SU-DHL-6 (cell line): ENCODE measurements around the gene HOXC11.

Experiments
- H2AFZ ChIP-seq: fragments of 200-600 bp; sonication (generic); 2 replicates; pipeline ENCODE4 v1.6.1; 2014; ENCODE audit warnings: low read depth, mild to moderate bottlenecking, moderate library complexity, mixed read lengths, antibody characterized with exemption, low read length; ENCODE audit not compliant: severe bottlenecking
- H3F3A ChIP-seq: fragments of 200-600 bp; shearing (Covaris generic); 2 replicates; pipeline ENCODE4 v1.6.0; 2016; ENCODE audit warnings: antibody characterized with exemption, mild to moderate bottlenecking; ENCODE audit not compliant: insufficient read depth
- H3K27ac ChIP-seq: fragments of 200-600 bp; sonication (generic); 2 replicates; pipeline ENCODE4 v1.5.1; 2016; ENCODE audit warnings: low read depth, mild to moderate bottlenecking, low read length, moderate library complexity, mixed read lengths
- H3K27me3 ChIP-seq: fragments of 200-600 bp; sonication (generic), shearing (Covaris generic); 2 replicates; pipeline ENCODE4 v1.6.0; 2014; ENCODE audit warnings: mild to moderate bottlenecking, low read length
- H3K36me3 ChIP-seq: fragments of 200-600 bp; sonication (generic); 2 replicates; pipeline ENCODE4 v1.6.1; 2014; ENCODE audit warnings: mild to moderate bottlenecking, low read length, mixed read lengths
- H3K4me2 ChIP-seq: fragments of 300-600, 200-600 bp; shearing (Covaris generic), sonication (generic); 2 replicates; pipeline ENCODE4 v1.6.0; 2014; ENCODE audit warnings: low read length, low read depth, mild to moderate bottlenecking; ENCODE audit not compliant: poor library complexity, severe bottlenecking
- H3K4me3 ChIP-seq: fragments of 200-600 bp; sonication (generic); 2 replicates; pipeline ENCODE4 v1.5.1; 2014; ENCODE audit warnings: antibody characterized with exemption, low read length, mild to moderate bottlenecking, mixed read lengths; ENCODE audit not compliant: insufficient read depth, poor library complexity, severe bottlenecking
- H3K79me2 ChIP-seq: fragments of 200-600 bp; sonication (generic); 2 replicates; pipeline ENCODE4 v1.6.1; 2014; ENCODE audit warnings: mild to moderate bottlenecking, low read length, moderate library complexity; ENCODE audit not compliant: insufficient read depth
- H3K9ac ChIP-seq: fragments of 200-600 bp; sonication (generic); 2 replicates; pipeline ENCODE4 v1.7.0; 2014; ENCODE audit warnings: mild to moderate bottlenecking, low read length
- H3K9me2 ChIP-seq: fragments of 200-600 bp; sonication (generic); replicated peaks from 2 replicates; pipeline ENCODE4 v1.6.1; 2014; ENCODE audit warnings: low read length; ENCODE audit not compliant: insufficient read depth
- H3K9me3 ChIP-seq: fragments of 200-600 bp; sonication (generic); 2 replicates; pipeline ENCODE4 v1.6.1; 2014; ENCODE audit warnings: low read length, mixed read lengths; ENCODE audit not compliant: insufficient read depth
- H4K20me1 ChIP-seq: fragments of 200-600 bp; sonication (generic); 2 replicates; pipeline ENCODE4 v1.6.1; 2014; ENCODE audit warnings: low read depth, mild to moderate bottlenecking, antibody characterized with exemption, low read length, moderate library complexity, mixed read lengths
- CTCF ChIP-seq: fragments of 200-600 bp; sonication (generic); IDR thresholded peaks from one replicate; pipeline ENCODE4 v1.5.1; 2017; ENCODE audit warnings: antibody characterized with exemption, mild to moderate bottlenecking, low read length, moderate library complexity; ENCODE audit not compliant: insufficient read depth, poor library complexity, severe bottlenecking
- EZH2phosphoT487 ChIP-seq: fragments of 200-600 bp; sonication (generic), shearing (Covaris generic); conservative IDR thresholded peaks from 2 replicates; pipeline ENCODE4 v1.6.1; 2018; ENCODE audit warnings: mild to moderate bottlenecking, antibody characterized with exemption, low read length, moderate library complexity, mixed read lengths

The HOXC11 gene

GRCh38 chr12:53989227-53990113, 16.5 kb downstream of the HOXC11 start:
- no peak overlapping the region for H3K4me3 ChIP-seq
- H3K9ac ChIP-seq = no peak overlapping the region
- H2AFZ ChIP-seq = no peak overlapping the region
- TF ChIP-seq CTCF (peak; percentile 63), EZH2phosphoT487 (no peak)
- H3K27ac ChIP-seq = no peak overlapping the region
- no peaks in the 10 kb centered on the region for H3K9me2 ChIP-seq
- no peaks in the 10 kb centered on the region for H3F3A ChIP-seq
- H3K27me3 ChIP-seq = no peaks in the 10 kb centered on the region
- no peaks in the 10 kb centered on the region for H3K36me3 ChIP-seq
- no peaks in the 10 kb centered on the region for H3K79me2 ChIP-seq
- no peaks in the 10 kb centered on the region for H3K9me3 ChIP-seq
- H4K20me1 ChIP-seq = no peaks in the 10 kb centered on the region
- H3K4me2 ChIP-seq = peak overlapping the region; percentile 23

GRCh38 chr12:53990311-53991076, 17.6 kb downstream of the HOXC11 start:
- H3K36me3 ChIP-seq = no peaks in the 10 kb centered on the region
- no peaks in the 10 kb centered on the region for H4K20me1 ChIP-seq
- no peak overlapping the region for H2AFZ ChIP-seq
- no peaks in the 10 kb centered on the region for H3K9me3 ChIP-seq
- no peaks in the 10 kb centered on the region for H3K27me3 ChIP-seq
- H3K9ac ChIP-seq = no peak overlapping the region
- H3K9me2 ChIP-seq = no peaks in the 10 kb centered on the region
- no peak for TF ChIP-seq CTCF
- H3K79me2 ChIP-seq = no peaks in the 10 kb centered on the region
- no peak overlapping the region for H3K4me3 ChIP-seq
- H3K27ac ChIP-seq = no peak overlapping the region
- H3K4me2 ChIP-seq = no peak overlapping the region
- H3F3A ChIP-seq = no peaks in the 10 kb centered on the region

GRCh38 chr12:53991077-53991460, 18.1 kb downstream of the HOXC11 start:
- Histone ChIP-seq H3K4me2 (no peak overlapping the region), H3K9ac (no peak overlapping the region), H3K4me3 (no peak overlapping the region), H3K36me3 (no peaks in the 10 kb centered on the region), H3K79me2 (no peaks in the 10 kb centered on the region), H2AFZ (no peak overlapping the region), H3K27ac (no peak overlapping the region), H3K9me2 (no peaks in the 10 kb centered on the region), H3F3A (no peaks in the 10 kb centered on the region), H4K20me1 (no peaks in the 10 kb centered on the region), H3K9me3 (no peaks in the 10 kb centered on the region), H3K27me3 (no peaks in the 10 kb centered on the region)
- TF ChIP-seq CTCF (no peak), EZH2phosphoT487 (no peak)
